HL-60/S4 treated with phorbol 12-myristate 13-acetate at 8.2 ng/mL for 4 days and 3 days (cell line): ENCODE data around the gene BHLHA15.

ENCODE experiments used
- in situ Hi-C: fragments of 300-500 bp; cut with MboI; formaldehyde crosslinking; loops from 2 replicates; pipeline ENCODE4 v1.15.0; 2022; ENCODE audit warnings: low sequenced_read_pairs

Gene BHLHA15

DNA sequence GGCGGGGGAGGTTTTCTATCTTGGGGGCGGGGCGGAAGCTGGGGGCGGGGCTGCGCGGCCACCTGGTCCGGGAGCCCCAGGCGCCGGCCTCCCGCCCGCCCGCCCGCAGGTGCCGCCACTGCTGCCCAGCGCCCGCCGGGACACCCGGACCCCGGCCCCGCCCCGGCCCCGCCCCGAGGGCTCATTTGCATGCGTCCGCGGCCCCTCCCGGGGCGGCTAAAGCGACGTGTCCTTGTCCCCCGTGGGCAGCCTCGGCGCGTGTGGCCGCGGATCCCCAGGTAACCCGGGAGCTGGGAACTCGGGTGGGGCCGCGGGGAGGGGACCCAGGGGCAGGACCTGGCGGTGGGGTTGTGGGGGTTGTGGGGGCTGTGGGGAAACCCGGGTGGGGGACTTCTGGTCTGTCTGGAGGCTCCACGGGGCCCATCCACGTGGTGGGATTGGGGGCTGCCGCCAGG lies at the start of gene BHLHA15:
Gene BHLHA15 (plus strand): TSS at position 219 of the 455 bp plus-strand sequence. CDS start 871 bp downstream, outside the sequence.
- in situ Hi-C loops, result no loop called here

DNA sequence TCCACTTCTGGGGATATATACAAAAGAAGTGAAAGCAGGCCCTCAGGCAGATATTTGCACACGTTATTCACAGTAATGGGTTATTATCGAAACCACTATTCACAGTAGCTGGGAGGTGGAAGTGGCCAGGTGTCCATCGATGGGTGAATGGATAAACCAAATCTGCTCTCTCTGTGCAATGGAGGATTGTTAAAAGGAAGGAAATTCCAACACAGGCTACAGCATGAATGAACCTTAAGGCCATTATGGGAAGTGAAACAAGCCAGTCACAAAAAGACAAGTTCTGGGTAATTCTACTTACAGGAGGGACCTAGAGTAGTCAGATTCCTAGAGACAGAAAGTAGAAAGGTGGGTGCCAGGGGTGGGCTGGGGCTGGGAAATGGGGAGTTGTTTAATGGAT lies 48.5 kb upstream of the BHLHA15 start:
- in situ Hi-C loops, result no loop called here

- in situ Hi-C loops, result no loop called here
Observed at GRCh38 chr7:98163269-98163668, 48.0 kb upstream of the BHLHA15 start.

GRCh38 chr7:98163704-98164494 lies 47.3 kb upstream of the BHLHA15 start:
- in situ Hi-C loops, result no loop called here

GRCh38 chr7:98165827-98166667 lies 45.2 kb upstream of the BHLHA15 start:
- in situ Hi-C loops, result no loop called here

- in situ Hi-C loops, result no loop called here
Observed at GRCh38 chr7:98166668-98166970, 44.6 kb upstream of the BHLHA15 start.

DNA sequence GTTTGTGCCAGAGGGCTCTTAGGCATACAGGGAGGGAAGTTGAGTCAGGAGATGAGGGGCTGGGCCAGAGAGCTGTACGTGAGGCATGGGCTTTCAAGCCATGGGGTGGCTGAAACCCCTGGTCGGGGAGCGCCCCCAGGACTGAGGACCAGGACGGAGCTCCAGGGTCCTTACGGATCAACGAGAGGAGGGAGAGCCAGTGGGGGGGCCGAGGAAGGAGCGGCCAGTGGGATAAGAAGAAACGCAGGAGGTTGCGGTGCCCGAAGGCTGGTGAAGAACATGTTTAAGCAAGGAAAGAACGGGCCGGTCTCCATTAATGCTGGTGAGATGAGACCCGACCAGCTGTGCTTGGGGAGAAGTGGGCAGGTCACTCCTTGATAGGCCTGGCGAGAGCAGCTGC lies 43.6 kb upstream of the BHLHA15 start:
- in situ Hi-C loops, result no loop called here

DNA sequence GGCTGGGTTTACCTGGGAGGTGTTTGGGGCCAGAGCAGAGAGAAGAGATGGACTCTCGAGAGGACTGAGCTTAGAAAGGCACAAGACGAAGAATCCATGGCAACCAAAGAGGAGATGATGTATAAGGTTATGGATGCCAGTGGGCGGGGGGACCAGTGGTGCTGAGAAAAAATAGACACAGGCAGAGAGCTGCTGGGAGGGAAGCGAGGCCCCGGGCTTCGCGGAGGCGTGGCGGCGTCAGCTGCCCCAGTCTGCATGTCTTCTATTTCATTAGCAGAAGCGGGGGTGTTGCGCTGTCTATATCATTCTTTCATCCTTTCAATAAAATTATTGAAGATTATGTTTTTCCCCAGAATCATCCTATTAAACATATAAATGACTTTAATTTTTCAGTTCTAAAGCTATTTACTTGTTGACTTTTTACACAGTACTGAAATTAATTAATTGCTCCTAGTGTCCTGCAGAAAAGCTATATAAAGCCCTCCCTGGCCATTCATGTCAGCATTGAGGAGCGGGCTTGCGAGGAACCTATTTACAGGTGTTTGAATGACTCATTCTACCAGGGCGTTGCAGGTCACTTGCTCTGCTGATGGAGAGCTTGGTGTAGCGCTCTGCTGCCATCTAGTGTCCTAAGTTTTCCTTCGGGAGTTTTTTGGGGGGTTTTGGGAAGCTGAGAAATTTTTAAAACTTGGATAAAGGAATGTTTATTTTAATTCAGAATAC lies 42.9 kb upstream of the BHLHA15 start:
- in situ Hi-C loops, result no loop called here

DNA sequence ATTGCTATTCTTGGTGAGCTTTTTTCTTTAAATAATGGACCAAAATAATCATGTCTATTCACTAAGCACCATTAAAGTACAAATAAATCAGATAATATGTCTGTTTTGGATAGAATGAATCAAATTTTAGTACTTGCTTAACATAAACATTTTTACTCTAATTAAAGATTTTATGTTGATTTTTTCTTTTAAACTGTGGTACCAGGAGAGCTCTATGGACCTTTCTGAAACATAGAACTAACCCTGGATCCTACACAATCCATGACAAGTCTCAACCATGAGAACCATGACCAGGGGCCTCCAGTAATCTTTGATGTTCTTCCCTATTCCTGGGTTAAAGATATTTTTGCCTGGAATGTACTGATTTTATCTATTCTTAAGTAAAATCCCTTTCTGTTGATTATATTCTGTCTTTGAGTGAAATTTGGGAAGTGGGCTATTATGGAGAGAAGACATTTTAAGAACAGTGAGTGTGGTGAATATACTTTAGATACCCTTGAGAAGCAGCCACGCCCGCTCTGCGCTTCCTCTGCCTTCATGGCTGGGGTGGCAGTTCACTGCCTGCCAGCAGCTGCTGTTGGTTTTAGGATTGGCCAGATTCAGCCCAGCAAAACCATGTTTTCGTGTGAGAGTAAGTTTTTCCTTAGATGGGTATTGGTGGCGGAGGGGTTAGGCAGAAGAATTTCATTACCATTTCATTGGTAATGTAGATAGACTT lies 42.2 kb upstream of the BHLHA15 start:
- in situ Hi-C loops, result no loop called here

- in situ Hi-C loops, result no loop called here
Observed at GRCh38 chr7:98170966-98171365, 40.3 kb upstream of the BHLHA15 start.

- in situ Hi-C loops, result no loop called here
Observed at GRCh38 chr7:98171449-98171848, 39.8 kb upstream of the BHLHA15 start.

GRCh38 chr7:98174334-98175259 lies 36.6 kb upstream of the BHLHA15 start:
- in situ Hi-C loops, result no loop called here

DNA sequence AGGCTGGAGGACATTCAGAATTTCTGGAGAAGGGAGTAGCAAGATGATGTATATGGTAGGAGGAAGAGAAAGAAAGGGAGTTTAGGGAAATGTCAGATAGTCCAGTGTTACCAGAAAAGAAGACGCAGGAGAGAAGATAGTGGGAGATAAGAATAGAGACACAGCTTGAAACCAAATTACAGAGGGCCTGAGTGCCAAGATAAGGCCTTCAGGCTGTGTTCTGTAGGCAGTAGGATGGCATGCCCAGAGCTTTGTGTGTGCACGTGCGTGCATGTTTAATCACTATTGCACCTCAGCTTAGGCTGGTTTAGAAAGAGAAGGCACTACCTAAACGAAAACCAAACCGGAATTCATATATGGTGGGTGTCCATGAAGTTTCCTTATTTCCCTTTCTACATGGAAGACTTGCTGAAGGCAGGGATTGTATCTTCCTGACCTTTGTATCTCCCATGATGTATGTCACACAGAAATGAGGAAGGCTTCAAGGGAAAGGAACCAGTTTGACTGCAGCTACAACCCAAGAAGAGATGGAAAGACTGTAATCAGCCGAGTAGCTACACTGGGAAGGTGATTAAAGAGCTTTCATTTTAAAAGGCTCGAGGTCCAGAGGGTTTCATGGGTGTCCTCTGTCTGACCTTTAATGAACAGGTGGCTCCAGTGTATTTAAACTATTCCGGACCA lies 35.8 kb upstream of the BHLHA15 start:
- in situ Hi-C loops, result no loop called here

- in situ Hi-C loops, result no loop called here
Observed at GRCh38 chr7:98177553-98177952, 33.7 kb upstream of the BHLHA15 start.

- in situ Hi-C loops, result no loop called here
Observed at GRCh38 chr7:98178321-98178720, 32.9 kb upstream of the BHLHA15 start.

DNA sequence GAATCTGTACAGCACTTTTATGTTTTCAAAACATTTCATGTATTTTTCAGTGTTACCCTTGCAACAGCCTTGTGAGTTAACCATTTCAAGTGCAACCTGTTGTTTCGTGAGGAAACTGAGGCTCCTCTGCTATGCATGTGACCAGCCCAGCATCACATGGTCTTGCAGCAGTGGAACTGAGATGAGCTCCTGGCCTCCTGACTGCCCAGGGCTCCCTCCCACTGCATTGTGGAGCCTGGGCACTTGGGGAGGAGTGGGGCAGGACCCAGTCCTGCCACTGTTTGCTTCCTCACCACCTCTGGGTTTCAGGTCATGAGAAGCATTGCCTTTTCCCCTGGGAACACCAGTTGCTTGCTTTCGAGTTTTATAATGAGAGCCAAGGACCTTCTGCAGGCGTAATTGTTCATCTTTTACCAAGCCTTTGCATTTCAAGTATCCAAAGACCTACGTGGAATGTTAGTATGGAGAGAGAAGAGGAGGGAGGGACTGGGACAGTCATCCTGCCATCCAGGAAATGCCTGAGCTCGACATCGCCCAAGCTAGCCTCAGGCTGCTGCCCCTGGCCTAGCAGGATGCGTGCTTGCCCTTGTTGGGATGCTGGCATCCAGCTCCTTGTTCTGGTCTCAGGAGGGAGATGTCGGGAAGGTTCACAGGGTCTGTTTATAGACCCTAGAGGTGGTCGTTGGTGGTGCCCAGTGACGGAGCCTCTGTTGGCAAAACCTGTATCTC lies 32.3 kb upstream of the BHLHA15 start:
- in situ Hi-C loops, result no loop called here

GRCh38 chr7:98180751-98181150 lies 30.5 kb upstream of the BHLHA15 start:
- in situ Hi-C loops, result no loop called here

DNA sequence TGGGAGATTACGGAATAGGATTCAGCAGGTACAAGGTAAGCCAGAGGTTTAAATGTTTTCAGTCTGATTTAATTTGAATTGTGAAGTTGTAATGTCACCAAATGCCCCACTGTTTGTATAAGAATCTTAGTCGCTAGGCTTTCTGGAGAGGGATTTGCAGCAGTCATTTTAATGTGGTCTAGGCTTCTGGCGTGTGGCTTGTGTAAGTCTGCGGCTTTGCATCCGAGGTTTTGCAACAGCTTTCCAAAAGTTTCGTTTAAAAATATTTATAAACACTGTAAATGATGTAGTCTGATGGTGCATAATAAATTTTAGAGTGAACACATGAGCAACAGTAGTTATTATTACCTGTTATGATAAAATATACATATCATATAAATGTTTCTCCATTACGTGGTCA lies 26.1 kb upstream of the BHLHA15 start:
- in situ Hi-C loops, result no loop called here
